Fibroblast of peridontal ligament (primary cell): ENCODE data around the gene SLC7A9.

Experiments
- DNase-seq: peaks from one replicate; pipeline ENCODE4 v3.0.0-alpha.2; 2010; ENCODE audit errors: extremely low read depth

The SLC7A9 gene

DNA sequence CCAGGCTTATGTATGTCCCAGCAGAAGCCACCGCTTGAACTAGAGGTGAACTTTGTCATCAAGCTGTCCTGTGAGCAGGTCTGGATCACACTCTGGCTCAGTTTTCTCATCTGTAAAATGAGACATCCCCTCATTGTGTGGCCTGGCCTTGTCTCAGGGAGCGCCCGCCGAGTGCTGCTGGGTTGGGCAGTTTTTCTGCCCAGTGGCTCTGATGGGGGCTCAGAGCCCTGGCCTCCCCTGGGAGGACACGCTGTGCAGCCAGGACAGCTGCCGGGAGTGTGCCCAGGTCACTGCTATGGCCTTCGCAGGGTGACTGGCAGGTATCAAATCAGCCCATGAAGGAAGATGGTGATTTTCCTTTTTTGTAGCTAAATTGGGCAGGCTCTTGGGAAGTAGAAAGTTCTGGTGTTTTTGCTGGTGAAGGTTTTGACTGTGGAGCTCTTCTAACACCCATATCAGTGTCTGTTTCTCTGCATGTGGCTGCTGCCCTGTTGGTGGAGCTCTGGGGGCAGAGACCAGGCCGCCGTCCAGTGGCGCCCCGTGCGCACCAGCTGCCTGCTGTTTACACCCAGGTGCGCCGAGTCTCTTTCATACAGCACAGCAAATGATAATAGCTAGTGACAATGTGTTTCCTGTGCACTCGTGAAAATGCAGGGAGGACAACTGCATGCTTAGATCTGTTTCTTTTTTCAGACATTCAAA lies 40.8 kb downstream of the SLC7A9 start:
- no peak for DNase-seq

DNA sequence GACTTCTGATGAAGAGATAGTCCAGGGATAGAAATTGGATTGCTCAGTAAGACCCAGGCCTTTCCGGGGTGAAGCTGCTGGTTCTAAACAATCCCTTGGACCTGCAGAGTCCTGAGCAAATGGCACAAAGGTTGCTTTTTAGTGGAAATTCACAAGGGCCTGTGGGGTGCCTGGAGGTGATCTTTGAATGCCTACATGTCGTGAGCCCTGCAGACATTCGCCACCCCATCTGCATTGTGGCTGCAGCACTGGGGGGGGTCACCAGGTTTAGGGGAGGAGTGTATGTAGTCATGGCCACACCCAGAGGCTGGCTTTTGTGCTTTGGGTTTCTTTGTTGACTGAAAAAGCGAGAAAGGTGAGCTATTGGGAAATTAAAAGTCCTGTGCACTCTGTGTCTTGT lies 41.4 kb downstream of the SLC7A9 start:
- DNase-seq: no peak

DNA sequence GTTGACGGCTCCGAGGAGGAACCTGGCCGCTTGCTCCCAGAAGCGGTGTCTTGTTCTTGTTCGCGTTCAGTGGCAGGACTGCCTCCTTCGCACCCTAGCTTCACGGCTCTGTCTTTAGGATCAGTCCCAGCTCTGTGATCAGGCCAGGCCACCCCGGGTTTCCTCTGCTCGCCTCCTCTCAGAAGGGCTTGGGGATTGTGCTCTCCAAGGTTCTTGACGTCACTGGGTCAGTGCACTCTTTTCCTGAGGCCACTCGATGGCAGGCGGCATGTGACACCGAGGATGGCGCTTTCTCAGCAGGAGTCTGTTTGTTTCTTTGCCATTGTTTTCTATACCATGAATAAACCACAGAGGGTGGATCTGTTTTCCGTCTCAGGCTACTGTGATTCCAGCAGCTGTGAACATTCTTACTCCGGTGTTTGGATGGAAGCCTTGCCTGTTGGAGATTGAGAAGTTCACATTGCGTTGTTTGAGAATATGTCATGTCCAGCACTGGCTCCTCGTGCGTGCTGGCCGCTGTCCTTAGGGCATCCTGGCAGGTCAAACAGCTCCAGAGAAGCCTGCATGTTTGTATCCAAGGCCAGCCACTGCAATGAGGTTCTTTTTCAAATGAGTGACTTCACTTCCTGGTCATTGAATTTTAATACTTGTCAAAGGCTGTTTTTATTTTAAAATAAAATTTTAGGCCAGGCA lies 44.5 kb downstream of the SLC7A9 start:
- DNase-seq: no peak

DNA sequence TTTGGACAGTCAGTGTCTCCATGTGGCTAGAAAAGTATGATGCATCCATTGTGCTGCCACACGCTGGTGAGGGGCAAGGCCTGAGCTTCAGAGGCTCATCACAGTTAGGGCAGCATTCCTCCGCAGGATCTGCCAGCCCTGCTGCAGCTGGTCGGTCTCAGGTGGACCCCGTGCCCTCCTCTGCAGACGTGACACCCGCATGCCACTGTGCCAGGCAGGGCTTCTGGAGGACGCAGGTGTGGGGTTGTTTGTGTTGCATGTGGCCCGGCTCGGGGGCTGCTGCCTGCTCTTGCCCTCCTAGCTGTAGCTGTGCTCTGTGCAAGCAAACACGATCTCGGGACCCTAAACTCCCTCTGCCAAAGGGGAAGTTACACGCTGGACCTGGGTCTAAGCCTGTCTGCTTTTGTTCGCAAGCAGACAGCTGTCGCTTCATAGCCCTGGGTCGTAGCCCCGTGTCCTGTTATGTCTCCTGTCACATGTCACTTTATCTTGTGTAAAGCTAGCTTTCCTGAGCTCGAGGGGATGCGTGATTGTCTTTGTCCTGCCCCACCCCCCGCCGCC lies 45.3 kb downstream of the SLC7A9 start:
- DNase-seq: no peak

DNA sequence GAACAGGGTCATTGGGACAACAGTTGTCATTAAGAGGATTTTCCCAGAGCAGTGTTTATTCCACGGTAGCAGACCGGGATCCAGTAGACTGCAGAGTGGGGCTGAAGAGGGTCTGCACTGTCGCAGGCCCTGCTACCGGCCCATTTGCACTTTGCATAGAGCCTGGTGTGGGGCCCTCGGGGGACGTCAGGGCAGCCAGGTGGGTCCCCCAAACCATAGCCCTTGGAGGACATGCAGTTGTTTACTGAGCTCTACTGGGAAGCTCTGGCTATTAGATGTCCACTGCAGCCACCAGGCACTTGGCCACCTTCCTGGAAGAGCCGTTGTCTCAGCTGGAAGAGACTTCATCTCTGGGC lies 45.8 kb downstream of the SLC7A9 start:
- no peak for DNase-seq

DNA sequence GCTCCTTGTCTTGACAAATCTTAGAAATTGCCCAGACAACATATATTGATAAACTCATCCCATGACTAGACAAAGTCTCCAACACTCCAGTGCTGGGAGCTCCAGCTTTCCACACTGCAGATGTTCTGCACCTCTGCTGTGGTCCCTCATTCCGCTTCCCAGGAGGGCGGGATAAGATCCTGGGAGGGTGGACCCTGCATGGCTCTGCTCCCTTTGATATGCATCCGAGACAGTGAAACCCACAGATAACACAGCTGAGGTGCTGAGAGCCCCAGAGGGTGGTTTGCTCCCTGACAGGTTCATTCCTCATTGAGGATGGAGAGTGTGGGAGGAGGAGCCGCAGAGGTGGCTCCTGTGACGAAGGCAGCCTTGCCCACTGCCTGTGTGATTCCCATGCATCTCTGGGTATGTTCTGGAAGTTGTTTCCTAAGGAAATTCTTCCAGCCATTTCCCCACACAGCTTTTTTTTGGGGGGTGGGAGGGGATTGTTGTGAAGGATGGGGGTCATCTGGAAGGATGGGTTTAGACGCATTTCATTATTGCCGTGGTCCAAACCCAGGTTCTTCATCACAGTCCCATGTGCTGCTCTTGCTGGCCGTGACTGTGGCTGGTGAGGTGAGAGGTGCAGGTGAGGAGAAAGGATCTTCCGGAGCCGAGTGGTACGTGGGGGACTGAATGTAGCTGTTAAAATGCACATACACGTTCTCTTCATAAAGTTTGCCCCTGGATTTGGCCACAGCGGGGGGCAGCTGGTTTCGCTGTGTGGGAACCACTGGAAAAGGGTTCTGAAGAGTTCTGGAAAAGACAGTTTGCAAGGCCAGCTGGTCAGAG lies 46.4 kb downstream of the SLC7A9 start:
- no peak for DNase-seq

DNA sequence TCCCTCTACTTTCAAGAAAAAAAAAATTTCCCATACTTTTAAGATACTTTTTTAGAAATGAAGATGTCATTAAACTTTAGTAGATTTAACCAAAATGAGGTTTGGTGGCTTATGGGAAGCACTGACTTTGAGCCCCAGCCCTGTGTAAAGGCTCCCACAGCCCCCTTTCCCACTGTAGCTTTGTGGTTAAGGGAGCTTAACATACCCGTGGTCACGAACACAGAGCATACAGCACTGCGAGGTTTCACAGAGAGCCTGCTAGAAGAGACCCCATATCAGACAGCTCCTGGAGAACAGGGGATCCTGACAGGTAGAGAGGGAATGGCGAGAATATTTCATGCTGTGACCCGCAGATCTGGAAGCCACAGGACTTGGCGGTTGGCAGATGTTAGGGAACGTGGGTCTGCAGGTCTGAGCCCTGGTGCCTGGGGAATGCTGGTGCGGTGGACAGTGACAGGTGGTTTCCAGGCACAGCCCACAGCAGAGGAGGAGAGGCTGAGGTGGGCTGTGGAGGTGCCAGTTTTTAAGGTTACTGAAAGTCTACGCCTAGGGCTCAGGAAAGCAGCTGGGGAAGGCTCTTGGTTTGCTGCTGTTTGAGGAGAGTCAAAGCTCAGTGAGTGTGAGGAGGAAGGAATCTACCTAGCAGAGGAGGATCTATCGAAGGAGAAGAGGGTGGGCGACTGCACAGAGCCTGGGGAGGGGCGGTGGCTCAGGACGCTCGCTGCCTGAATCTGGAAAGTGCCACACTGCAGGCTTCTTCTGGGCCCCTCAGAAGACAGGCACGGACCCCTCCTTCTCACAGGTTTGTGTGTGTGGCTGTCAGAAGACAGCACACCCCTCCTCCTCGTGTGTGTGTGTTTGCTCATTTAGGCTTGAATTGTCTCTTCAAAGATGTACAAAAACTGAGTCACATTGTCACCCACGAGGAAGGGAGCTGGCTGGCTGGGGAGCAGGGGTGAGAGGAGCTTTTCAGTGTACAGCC lies 49.9 kb downstream of the SLC7A9 start:
- no peak for DNase-seq

DNA sequence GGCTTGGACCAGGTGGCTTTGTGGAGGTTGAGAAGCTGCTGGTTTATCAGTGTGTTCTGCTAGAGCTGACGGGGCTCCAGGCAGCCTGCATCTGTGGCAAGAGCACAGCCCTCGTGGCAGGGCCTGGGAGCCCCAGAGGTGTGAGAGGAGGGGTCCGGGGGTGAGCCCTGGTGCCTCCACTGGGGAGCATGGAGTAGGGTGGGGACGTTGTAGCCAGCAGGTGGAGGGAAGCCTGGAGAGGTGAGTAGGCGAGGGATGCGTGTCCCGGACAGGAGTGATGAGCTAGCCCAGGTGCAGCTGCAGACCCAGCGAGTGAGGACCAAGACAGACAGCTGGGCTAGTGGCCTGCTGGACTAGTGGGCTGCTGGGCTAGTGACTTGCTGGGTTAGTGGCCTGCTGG lies 51.0 kb downstream of the SLC7A9 start:
- DNase-seq: no peak

DNA sequence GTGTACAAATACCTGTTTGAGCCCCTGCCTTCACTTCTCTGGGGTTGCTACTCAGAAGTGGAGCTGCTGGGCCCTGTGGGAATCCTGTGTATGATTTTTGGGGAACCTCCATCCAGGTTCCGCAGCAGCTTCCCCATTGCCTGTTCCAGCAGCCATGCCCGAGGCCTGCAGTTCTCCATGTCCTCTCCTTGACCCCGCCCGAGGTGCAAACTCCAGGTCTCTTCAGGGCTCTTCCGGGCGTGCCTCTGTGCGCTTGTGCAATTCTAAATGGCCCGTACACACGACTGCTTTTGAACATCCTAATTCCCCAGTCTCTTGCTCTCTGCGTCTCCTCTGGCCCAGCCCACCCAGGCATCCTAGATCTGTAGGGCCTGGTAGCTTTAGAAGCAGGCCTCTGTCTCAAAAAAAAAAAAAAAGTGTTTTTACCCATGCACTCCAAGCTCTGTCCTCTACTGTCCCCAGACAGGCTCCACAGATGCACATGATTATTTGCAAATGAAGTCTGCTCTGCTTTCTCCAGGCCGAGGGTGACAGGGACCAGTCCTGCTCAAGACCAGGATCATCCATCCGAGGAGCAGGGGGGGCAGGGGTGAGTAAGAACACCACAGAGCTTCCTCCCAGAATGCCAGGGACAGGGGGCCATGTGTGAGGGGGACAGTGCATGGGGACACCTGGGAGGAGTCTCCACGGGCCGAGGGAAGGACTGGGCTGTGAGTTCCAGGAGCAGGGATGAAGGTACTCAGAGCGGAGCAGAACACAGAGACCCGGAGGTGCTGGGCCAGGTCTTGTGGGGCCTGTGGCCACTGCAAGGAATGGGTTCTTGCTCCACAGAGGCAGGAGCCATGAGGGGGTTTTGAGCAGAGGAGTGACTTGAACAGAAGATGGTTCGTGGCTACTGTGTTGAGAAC lies 51.7 kb downstream of the SLC7A9 start:
- DNase-seq: no peak

DNA sequence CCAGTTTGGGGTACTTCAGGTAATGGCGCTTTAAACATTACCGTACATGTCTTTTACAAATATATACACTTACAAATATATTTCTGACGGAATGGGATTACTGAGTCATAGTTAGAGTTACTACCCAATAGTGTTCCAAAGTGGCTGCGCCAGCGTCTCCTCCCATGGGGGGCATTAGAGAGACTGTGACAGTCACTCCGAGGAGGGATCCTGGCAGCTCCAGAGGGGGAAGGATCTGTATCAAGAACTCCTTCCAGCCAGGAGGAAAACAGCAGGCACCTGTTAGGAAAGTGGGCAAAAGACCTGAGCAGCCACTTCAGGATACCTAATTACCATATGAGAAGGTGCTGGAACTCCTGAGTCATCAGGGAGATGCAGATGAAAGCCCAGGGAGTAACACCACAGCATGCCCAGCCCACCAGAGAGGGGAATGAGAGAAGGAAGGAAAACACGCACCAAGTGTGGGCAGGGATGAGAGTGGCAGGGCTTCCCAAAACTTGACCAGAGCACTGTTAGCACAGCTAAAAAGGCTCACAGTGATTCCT lies 52.9 kb downstream of the SLC7A9 start:
- no peak for DNase-seq

DNA sequence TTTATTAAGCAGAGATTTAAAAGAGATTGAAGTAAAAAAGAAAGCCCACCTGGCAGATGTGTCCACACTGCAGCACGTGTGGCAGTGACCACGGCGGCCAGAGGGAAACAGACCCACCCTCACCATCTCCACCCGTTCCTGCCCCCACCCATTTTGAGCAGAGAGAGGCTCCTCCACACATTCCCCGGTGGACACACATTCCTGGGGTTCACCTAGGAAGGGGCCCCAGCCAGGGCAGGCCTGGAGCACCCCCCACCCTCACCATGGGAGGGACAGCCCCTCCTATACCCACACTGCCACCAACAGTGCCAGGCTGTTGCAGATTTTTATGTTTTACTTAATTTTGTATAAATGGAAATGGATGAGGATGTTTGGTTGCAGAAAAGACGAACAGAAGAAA lies 54.9 kb downstream of the SLC7A9 start:
- no peak for DNase-seq

DNA sequence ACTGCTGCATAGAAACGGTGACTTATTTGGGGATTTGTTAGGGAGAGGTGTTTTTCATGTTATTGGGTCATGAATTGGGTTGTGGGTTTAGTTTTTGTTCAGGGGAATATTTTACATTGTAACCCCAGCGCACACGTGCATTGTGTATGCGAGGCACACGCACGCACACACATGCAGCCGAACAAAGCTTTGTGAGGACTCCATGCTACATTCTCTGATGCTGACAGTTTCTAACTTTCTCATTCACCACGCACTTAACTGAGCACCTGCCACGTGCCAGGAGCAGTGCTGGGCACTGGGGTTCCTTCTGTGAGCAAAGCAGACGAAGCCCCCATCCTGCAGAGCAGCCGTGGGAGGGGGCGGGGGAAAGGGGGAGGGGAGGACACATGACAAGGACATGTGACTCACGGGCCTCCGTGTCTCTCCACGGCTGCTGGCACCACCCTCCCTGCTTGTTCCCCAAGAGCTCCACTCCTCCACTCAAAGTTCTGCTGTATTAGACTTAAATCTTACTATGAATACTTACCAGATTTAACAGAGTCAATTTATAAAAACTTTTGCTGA lies 55.6 kb downstream of the SLC7A9 start:
- no peak for DNase-seq

DNA sequence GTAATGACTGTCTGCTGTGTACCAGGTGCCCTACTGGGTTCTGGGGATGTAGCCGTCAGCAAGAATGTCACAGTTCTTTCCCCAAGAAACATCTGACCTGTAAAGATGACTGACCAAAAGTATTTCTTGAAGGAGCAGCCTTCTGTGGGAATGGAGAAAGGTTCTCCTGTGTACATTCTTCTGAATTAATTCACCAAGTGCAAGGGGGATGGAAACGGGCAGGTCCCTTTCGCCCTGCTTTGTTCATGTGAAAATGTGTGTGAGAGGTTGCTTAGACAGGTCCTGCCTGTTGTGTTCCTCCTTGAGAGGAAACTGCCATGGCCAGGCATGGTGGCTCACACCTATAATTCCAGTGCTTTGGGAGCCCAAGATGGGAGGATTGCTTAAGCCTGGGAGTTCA lies 57.0 kb downstream of the SLC7A9 start:
- no peak for DNase-seq

DNA sequence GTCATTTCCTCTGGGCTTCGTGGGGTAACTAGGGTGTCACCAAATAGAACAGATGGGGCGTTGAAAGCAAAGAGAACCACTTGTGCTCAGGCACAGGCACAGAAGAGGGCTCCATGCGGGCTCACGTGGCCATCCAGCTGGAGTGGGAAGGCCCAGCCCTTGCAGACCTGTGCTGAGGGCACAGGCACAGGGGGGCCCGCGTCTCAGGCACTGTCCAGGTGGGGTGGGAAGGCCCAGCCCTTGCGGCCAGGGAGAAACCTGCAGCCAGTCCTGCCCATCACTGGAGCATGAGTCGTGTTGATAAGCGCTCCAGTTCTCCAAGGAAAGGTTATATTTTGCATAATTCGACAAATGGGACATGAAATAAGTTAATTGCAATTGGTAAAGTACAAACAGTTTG lies 57.5 kb downstream of the SLC7A9 start:
- no peak for DNase-seq

DNA sequence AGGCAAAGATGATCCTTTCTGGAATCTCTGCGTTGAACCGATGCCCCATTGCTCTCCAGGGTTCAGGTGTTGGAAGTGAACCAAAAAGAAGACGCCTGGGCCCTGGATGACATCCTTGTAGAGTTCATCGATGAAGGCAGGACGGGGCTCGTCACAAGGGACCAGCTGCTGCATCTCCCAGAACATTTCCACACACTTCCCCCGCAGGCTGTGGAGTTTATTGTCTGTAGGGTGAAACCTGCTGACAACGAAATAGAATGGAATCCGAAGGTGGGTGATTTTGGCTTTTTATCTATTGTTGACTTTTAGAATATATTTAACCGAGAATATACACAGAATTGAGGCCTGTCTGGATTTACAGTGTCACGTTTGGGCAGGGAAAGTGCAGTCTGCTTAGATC lies 58.4 kb downstream of the SLC7A9 start:
- no peak for DNase-seq

DNA sequence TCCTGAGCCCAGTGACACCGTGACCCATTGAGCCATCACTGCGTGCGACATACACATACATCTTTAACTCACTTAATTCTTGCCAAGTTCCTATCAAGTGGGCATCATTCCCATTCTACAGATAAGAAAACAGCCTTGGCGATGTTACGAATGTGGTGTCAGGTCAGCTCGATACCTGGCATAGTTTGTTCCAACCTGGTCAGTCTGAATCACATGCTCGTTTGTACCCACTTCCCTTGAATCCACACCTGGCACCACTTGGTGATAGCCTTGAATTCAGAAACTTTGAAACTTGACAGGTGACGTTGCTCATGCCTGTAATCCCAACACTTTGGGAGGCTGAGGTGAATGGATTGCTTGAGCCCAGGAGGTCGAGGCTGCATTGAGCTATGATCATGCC lies 59.1 kb downstream of the SLC7A9 start:
- no peak for DNase-seq

DNA sequence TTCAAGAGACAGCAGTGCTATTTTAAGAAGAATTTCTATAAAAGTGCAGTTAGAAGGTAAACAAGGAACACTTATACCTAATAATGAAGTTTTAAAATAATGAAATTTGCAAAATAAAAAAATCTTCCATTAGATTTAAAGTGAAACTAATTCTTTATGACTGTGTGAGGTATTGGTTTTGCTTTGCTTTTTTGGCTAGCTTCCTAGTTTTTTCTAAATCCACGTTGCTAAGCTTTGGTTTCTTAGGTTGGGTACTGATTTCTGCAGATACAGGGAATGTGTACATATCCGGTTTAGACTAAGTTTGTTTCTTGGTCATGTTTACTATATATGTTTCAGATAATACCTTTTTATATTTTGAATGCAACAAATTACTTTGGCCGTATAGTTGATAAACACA lies 59.8 kb downstream of the SLC7A9 start:
- peak; percentile 2 for DNase-seq

DNA sequence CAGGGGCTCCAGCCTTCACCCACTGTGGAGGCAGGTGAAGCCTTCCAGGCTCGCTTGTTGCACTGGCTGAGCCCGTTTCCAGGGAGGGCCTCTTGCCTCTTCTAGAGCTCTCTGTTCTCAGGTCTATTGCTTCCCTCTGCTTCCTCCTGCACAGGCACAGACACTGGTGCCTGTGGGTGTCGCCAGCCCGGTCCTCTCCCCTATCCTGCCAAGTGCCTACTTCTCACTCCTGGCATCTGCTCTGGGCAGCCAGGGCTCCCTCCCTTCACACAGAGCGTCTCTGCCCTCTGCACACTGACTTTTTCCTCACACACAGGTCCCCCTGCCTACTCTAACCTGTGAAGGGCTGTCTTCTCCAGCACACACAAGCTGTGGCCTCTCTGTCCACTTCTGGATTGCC lies 60.3 kb downstream of the SLC7A9 start:
- no peak for DNase-seq

DNA sequence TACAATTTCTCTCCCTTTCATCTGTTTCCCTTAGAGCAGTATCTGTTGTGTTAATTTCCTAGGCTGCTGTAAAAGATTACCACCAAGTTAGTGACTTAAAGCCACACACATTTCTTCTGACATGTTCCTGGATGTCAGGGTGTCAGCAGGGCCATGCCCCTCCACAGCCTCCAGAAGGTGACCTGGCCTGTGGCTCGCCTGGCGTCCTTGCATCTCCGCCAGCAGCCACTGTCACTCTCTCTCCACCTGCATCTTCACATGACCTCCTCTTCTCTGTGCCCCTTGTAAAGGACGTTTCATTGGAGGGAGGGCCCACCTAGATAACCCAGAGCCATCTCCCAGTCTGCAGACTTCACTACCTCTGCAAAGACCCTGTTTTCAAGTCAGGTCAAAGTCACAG lies 61.3 kb downstream of the SLC7A9 start:
- DNase-seq: no peak

DNA sequence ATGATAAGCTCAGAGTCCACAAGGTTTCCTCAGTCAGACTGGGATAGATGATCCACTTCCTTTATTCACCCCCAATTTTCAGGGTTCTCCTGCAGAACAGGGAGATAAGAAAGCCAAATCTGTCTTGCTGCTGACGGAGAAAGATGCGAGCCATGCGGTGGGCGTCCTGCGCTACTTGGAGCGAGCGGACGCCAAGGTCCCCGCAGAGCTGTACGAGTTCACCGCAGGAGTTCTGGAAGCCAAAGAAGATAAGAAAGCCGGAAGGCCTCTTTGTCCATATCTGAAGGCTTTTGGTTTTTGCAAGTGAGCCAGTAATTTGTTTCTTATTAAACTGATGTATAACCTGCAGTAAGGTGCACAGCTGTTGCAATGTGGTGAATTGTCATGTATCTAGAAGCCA lies 66.7 kb downstream of the SLC7A9 start:
- no peak for DNase-seq
